Gastrocnemius medialis (tissue), 4 donors: Measurements from ENCODE around the gene IGFALS.
"Not testable (repeated sequence)": the region's sequence is repeated elsewhere in the genome, so short reads cannot be mapped to it uniquely, and the experiment has no call there.

ENCODE experiments used
- POLR2A ChIP-seq, 2 donors: fragments of 450-650 bp; IDR thresholded peaks; one replicate each; pipeline ENCODE4 v1.6.1; 2017; ENCODE audit warnings: antibody characterized with exemption in 2 of 2, mild to moderate bottlenecking in 2 of 2, moderate library complexity in 2 of 2
- TF ChIP-seq, protein P1 (sequence below), 5 experiments: fragments of 450-650 bp in 3 of 5; fragments of 200-600 bp in 2 of 5; sonication (generic) in 2 of 5; IDR thresholded peaks in 4 of 5; conservative IDR thresholded peaks in 1 of 5; 1 replicate in 4 of 5; 2 replicates in 1 of 5; pipeline ENCODE4 v1.5.1; 2016 to 2019; ENCODE audit warnings: antibody characterized with exemption in 5 of 5, mild to moderate bottlenecking in 3 of 5, moderate library complexity in 3 of 5

DNA sequence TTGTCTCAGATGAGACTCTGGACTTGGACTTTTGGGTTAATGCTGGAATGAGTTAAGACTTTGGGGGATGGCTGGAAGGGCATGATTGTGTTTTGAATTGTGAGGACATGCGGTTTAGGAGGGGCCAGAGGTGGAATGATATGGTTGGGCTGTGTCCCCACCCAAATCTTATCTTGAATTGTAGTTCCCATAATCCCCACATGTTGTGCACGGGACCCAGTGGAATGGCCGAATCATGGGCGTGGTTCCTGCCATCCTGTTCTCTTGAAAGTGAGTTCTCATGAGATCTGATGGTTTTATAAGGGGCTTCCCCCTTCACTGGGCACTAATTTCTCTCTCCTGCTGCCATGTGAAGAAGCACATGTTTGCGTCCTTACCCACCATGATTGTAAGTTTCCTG lies 5.8 kb upstream of the IGFALS start:
- TF ChIP-seq, protein P1, sequence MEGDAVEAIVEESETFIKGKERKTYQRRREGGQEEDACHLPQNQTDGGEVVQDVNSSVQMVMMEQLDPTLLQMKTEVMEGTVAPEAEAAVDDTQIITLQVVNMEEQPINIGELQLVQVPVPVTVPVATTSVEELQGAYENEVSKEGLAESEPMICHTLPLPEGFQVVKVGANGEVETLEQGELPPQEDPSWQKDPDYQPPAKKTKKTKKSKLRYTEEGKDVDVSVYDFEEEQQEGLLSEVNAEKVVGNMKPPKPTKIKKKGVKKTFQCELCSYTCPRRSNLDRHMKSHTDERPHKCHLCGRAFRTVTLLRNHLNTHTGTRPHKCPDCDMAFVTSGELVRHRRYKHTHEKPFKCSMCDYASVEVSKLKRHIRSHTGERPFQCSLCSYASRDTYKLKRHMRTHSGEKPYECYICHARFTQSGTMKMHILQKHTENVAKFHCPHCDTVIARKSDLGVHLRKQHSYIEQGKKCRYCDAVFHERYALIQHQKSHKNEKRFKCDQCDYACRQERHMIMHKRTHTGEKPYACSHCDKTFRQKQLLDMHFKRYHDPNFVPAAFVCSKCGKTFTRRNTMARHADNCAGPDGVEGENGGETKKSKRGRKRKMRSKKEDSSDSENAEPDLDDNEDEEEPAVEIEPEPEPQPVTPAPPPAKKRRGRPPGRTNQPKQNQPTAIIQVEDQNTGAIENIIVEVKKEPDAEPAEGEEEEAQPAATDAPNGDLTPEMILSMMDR (IDR thresholded peaks at IDR 0.05 in 4 of 5, conservative IDR thresholded peaks at IDR 0.05 in 1 of 5): not testable (repeated sequence)
- TF ChIP-seq POLR2A (IDR thresholded peaks at IDR 0.05): not testable (repeated sequence)
